Adrenal gland (tissue), 12 donors: ENCODE measurements around the gene ITPA. TPM values are rescaled to one million over a fixed set of nuclear protein-coding genes. Genes with fewer than 3 reads are reported as not detected.

ENCODE experiments used
- DNase-seq, 7 donors: peaks; one replicate each; pipeline ENCODE4 v3.0.0-alpha.2; 2019 to 2020
- H3K27ac ChIP-seq, 5 donors: fragments of 200-600 bp; sonication (generic) in 4 of 5; 1 replicate in 3 of 5; 2 replicates in 2 of 5; pipeline versions ENCODE4 v1.5.1 to v1.8.0; 2016 to 2020; ENCODE audit warnings: mild to moderate bottlenecking in 1 of 5
- H3K27me3 ChIP-seq: fragments of 200-600 bp; 2 replicates; pipeline ENCODE4 v1.8.0; 2021
- H3K36me3 ChIP-seq, 2 donors: fragments of 200-600 bp; replicated peaks in 1 of 2; 1 replicate in 1 of 2; 2 replicates in 1 of 2; pipeline versions ENCODE4 v1.5.1 to v1.8.0; 2018 to 2022
- H3K4me1 ChIP-seq, 2 donors: fragments of 200-600 bp; replicated peaks in 1 of 2; 1 replicate in 1 of 2; 2 replicates in 1 of 2; pipeline versions ENCODE4 v1.5.1 to v1.8.0; 2018 to 2021
- H3K4me3 ChIP-seq, 4 donors: fragments of 200-600 bp; sonication (generic) in 3 of 4; one replicate each; pipeline ENCODE4 v1.5.1; 2016 to 2018
- H3K9me3 ChIP-seq, 3 donors: fragments of 200-600 bp; sonication (generic) in 1 of 3; replicated peaks in 1 of 3; 1 replicate in 2 of 3; 2 replicates in 1 of 3; pipeline versions ENCODE4 v1.5.1 to v1.8.0; 2016 to 2021
- CTCF ChIP-seq, 6 experiments: fragments of 450-650 bp in 4 of 6; fragments of 200-600 bp in 2 of 6; sonication (generic) in 1 of 6; IDR thresholded peaks; 1 replicate in 5 of 6; 2 replicates in 1 of 6; pipeline versions ENCODE4 v1.5.1 to v1.8.0; 2016 to 2021; ENCODE audit warnings: antibody characterized with exemption in 6 of 6, mild to moderate bottlenecking in 2 of 6, moderate library complexity in 1 of 6
- POLR2A ChIP-seq, 2 donors: fragments of 450-650 bp; IDR thresholded peaks; one replicate each; pipeline ENCODE4 v1.6.1; 2017; ENCODE audit warnings: antibody characterized with exemption in 2 of 2, mild to moderate bottlenecking in 2 of 2, moderate library complexity in 1 of 2
- WGBS, 4 donors: extraction: QIAGEN DNeasy Blood & Tissue Kit in 2 of 4; methylation state at CpG; one replicate each; pipeline versions ENCODE4 v1.1.5 to v1.1.7; 2013 to 2017; 5-methylcytosine and 5-hydroxymethylcytosine counted together
- intact Hi-C, 2 donors: fragments of 100-400 bp; cut with DNase I; formaldehyde crosslinking; loops; one replicate each; pipeline versions ENCODE4 v1.14.1 to v1.15.0; 2022 to 2023
- polyA plus RNA-seq, 3 donors: library from polyadenylated mRNA; stranded (reverse); fragments of 200-250 nt in 2 of 3; fragments of 350-450 nt in 1 of 3; fragmentation: Illumina TruSeq in 1 of 3; extraction: RNeasy Lipid Tissue Mini Kit (QIAGEN cat#74804) in 1 of 3; gene quantifications; one replicate each; pipeline ENCODE4 v1.2.3, GENCODE V29; 2013 to 2014
- total RNA-seq, 9 donors: library from RNA; depleted of rRNA in 4 of 9; stranded (reverse); fragments of >200 nt in 4 of 9; fragments of 120-200 nt in 1 of 9; fragmentation: NEBNext Ultra II Directional in 1 of 9; extraction: Animal tissue kit (Norgen Biotek cat#: 25700) in 1 of 9; gene quantifications; one replicate each; pipeline versions ENCODE4 v1.1.0 to v1.2.4, GENCODE V29; 2013 to 2023
- donor health status: healthy with polysubstance abuse.
- donor health status: Bipolar disorder and iron deficiency.
- donor health status: DM: yes; HTN: yes; CAD: no.
- donor health status: DM: no; HTN: no; CAD: no.
- donor health status: DM: no; HTN: no; CAD: no.
- donor health status: DM: yes; HTN: yes; CAD: no.

ITPA gene
- total and polyA plus RNA-seq, 12 donors: 29.3 to 182 (median 62.5) TPM

DNA sequence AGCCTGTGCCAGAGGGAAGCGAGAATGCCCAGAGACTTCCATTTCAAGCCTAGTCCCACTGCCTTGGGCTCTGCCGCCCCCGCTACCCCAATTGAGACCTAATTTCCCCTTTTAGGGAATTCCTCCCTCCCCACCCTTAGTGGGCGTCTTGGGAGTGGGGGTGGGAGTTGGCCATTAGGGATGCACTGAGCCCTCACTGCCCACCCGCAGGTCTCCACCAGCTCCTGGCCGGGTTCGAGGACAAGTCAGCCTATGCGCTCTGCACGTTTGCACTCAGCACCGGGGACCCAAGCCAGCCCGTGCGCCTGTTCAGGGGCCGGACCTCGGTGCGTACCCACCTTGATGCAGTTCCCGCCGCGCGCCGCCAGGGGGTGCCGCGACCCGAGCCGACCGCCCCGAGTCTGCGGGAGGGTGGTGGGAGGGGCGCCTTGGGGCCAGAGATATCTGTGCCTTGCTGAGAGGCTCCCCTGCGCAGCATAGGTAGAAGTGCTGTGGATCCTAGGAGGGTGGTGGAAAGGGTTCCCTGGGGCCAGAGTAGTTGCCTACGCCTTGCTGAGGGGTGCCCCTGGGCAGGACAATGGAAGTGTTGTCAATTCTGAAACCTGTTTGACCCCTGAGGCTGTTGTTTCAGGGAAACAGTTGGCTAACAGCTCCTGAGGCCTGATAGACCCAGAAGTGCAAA lies 9.2 kb downstream of the ITPA start:
- H3K9me3 ChIP-seq: no peaks in the 10 kb centered on the region
- H3K36me3 ChIP-seq: peaks cover 0 to 52% of the 10 kb centered on the region in 2 donors
- peaks cover 0 to 9% of the 10 kb centered on the region in 2 donors for H3K4me1 ChIP-seq
- no peak overlapping the region for H3K27ac ChIP-seq
- no peaks in the 10 kb centered on the region for H3K27me3 ChIP-seq
- H3K4me3 ChIP-seq: no peak overlapping the region
- intact Hi-C loops: loop anchor here (5.0 kb wide), 2 partner anchors 59 to 99 kb away; no protein-coding TSS in a partner anchor
- 17 to 56% (median 21%) methylated on average over 4 to 30 of the region's 30 CpGs for WGBS, 4 donors
- DNase-seq: peak; percentile 57 to 79 (median 70)
- TF ChIP-seq POLR2A (IDR thresholded peaks at IDR 0.05): no peak
- TF ChIP-seq CTCF (IDR thresholded peaks at IDR 0.05): peak; percentile 83 to 93 (median 89)

- TF ChIP-seq CTCF (IDR thresholded peaks at IDR 0.05) (no peak), POLR2A (IDR thresholded peaks at IDR 0.05) (no peak)
- no peak overlapping the region for H3K27ac ChIP-seq
- H3K4me3 ChIP-seq: no peak overlapping the region
- no peaks in the 10 kb centered on the region for H3K27me3 ChIP-seq
- 85 to 91% (median 89%) methylated on average over 12 to 18 of the region's 18 CpGs for WGBS, 4 donors
- H3K36me3 ChIP-seq: peaks cover 0 to 35% of the 10 kb centered on the region in 2 donors
- no peak for DNase-seq
- no peaks in the 10 kb centered on the region for H3K9me3 ChIP-seq
- H3K4me1 ChIP-seq: peaks cover 0 to 9% of the 10 kb centered on the region in 2 donors
- intact Hi-C loops: loop anchor here in 1 of 2 donors (10.0 kb wide), 1 partner anchor 93 kb away; no protein-coding TSS in a partner anchor
Measured at GRCh38 chr20:3221398-3222226, 12.3 kb downstream of the ITPA start.

GRCh38 chr20:3222635-3223600 lies 13.6 kb downstream of the ITPA start:
- no peak for DNase-seq
- Histone ChIP-seq H3K27me3 (no peaks in the 10 kb centered on the region), H3K27ac (no peak overlapping the region), H3K36me3 (peaks cover 0 to 35% of the 10 kb centered on the region in 2 donors), H3K9me3 (no peaks in the 10 kb centered on the region), H3K4me1 (peaks cover 0 to 9% of the 10 kb centered on the region in 2 donors), H3K4me3 (no peak overlapping the region)
- intact Hi-C loops: loop anchor here in 1 of 2 donors (10.0 kb wide), 1 partner anchor 92 kb away; no protein-coding TSS in a partner anchor
- TF ChIP-seq CTCF (IDR thresholded peaks at IDR 0.05): no peak
- TF ChIP-seq POLR2A (IDR thresholded peaks at IDR 0.05): no peak
- WGBS, 4 donors: 71 to 85% (median 79%) methylated on average over 16 to 25 of the region's 25 CpGs
